Astrocyte (in vitro differentiated cells and primary cell): ENCODE results near the gene LDLRAD4. TPM values are rescaled to one million over a fixed set of nuclear protein-coding genes. Genes with fewer than 3 reads are reported as not detected.

Experiments used
- DNase-seq: peaks from one replicate; pipeline ENCODE4 v3.0.0-alpha.2; 2010; ENCODE audit warnings: low read depth
- FAIRE-seq: peaks from 2 replicates; lab custom pipeline; 2011; peaks lifted over from hg19 to GRCh38; lab: Jason Lieb, UNC
- H2AFZ ChIP-seq: 2 replicates; pipeline ENCODE4 v1.6.0; 2012; ENCODE audit warnings: low read depth, low read length, inconsistent platforms
- H3K27ac ChIP-seq: 2 replicates; pipeline ENCODE4 v1.5.1; 2011; ENCODE audit warnings: low read depth, low read length, inconsistent platforms
- H3K27me3 ChIP-seq: 2 replicates; pipeline ENCODE4 v1.6.0; 2011; ENCODE audit warnings: low read length, inconsistent platforms; ENCODE audit not compliant: insufficient read depth
- H3K36me3 ChIP-seq: 2 replicates; pipeline ENCODE4 v1.5.1; 2011; ENCODE audit warnings: low read length, inconsistent platforms; ENCODE audit not compliant: insufficient read depth
- H3K4me1 ChIP-seq: 2 replicates; pipeline ENCODE4 v1.5.1; 2011; ENCODE audit warnings: low read length, inconsistent platforms; ENCODE audit not compliant: insufficient read depth
- H3K4me2 ChIP-seq: 2 replicates; pipeline ENCODE4 v1.6.0; 2012; ENCODE audit warnings: low read length, inconsistent platforms
- H3K4me3 ChIP-seq: 2 replicates; pipeline ENCODE4 v1.5.1; 2011; ENCODE audit warnings: low read depth, mild to moderate bottlenecking, low read length, inconsistent platforms; ENCODE audit not compliant: insufficient read depth
- H3K79me2 ChIP-seq: 2 replicates; pipeline ENCODE4 v1.6.0; 2012; ENCODE audit warnings: mild to moderate bottlenecking, low read length, inconsistent platforms; ENCODE audit not compliant: insufficient read depth
- H3K9ac ChIP-seq: 2 replicates; pipeline ENCODE4 v1.6.0; 2012; ENCODE audit warnings: mild to moderate bottlenecking, low read length, inconsistent platforms
- H3K9me3 ChIP-seq: 2 replicates; pipeline ENCODE4 v1.5.1; 2012; ENCODE audit warnings: low read depth, mild to moderate bottlenecking, low read length, inconsistent platforms; ENCODE audit not compliant: insufficient read depth
- H4K20me1 ChIP-seq: 2 replicates; pipeline ENCODE4 v1.6.0; 2012; ENCODE audit warnings: low read length, inconsistent platforms; ENCODE audit not compliant: insufficient read depth
- H3K27ac Mint-ChIP-seq: one replicate; pipeline ENCODE4 v1.8.0; 2021; ENCODE audit warnings: mild to moderate bottlenecking, mixed read lengths; ENCODE audit not compliant: unreplicated experiment
- H3K27me3 Mint-ChIP-seq: one replicate; pipeline ENCODE4 v1.8.0; 2021; ENCODE audit warnings: low read depth, mixed read lengths; ENCODE audit not compliant: unreplicated experiment
- H3K36me3 Mint-ChIP-seq: one replicate; pipeline ENCODE4 v1.8.0; 2021; ENCODE audit warnings: low read depth, mixed read lengths; ENCODE audit not compliant: unreplicated experiment
- H3K4me1 Mint-ChIP-seq: one replicate; pipeline ENCODE4 v1.8.0; 2021; ENCODE audit warnings: low read depth, mixed read lengths; ENCODE audit not compliant: unreplicated experiment
- H3K4me3 Mint-ChIP-seq: one replicate; pipeline ENCODE4 v1.8.0; 2021; ENCODE audit warnings: mild to moderate bottlenecking, moderate library complexity, mixed read lengths; ENCODE audit not compliant: unreplicated experiment
- H3K9me3 Mint-ChIP-seq: one replicate; pipeline ENCODE4 v1.8.0; 2021; ENCODE audit warnings: mild to moderate bottlenecking, mixed read lengths; ENCODE audit not compliant: unreplicated experiment
- CTCF ChIP-seq: IDR thresholded peaks from 2 replicates; pipeline ENCODE4 v1.5.1; 2011; ENCODE audit warnings: low read depth, mild to moderate bottlenecking, inconsistent platforms, low read length, moderate library complexity; ENCODE audit not compliant: insufficient read depth
- EZH2 ChIP-seq: IDR thresholded peaks from 2 replicates; pipeline ENCODE4 v1.6.1; 2012; ENCODE audit warnings: mild to moderate bottlenecking, low read length, inconsistent platforms; ENCODE audit not compliant: insufficient read depth
- total RNA-seq: library from RNA; stranded (reverse); gene quantifications from 2 replicates; pipeline ENCODE4 v1.2.1, GENCODE V29; 2021

LDLRAD4 gene
- total RNA-seq, 1 donor from 2014 or later, result 26.0 TPM

GRCh38 chr18:13262839-13263691, 44.5 kb downstream of the LDLRAD4 start:
- Histone ChIP-seq H3K4me1 (peaks cover 15% of the 10 kb centered on the region), H3K27ac (no peak overlapping the region), H3K4me3 (no peak overlapping the region), H3K9ac (no peak overlapping the region), H2AFZ (no peak overlapping the region), H3K4me2 (no peak overlapping the region), H3K9me3 (no peaks in the 10 kb centered on the region), H4K20me1 (peaks cover 4% of the 10 kb centered on the region), H3K36me3 (no peaks in the 10 kb centered on the region), H3K79me2 (peaks cover 2% of the 10 kb centered on the region), H3K27me3 (no peaks in the 10 kb centered on the region)
- peak overlapping the region; percentile 26 for H3K27ac Mint-ChIP-seq
- H3K4me3 Mint-ChIP-seq, result no peak overlapping the region
- H3K27me3 Mint-ChIP-seq, result no peaks in the 10 kb centered on the region
- DNase-seq (no peak), FAIRE-seq (no peak)
- peaks cover 7% of the 10 kb centered on the region for H3K36me3 Mint-ChIP-seq
- peaks cover 64% of the 10 kb centered on the region for H3K4me1 Mint-ChIP-seq
- H3K9me3 Mint-ChIP-seq, result no peaks in the 10 kb centered on the region
- TF ChIP-seq CTCF, result no peak
- no peak for TF ChIP-seq EZH2

GRCh38 chr18:13264091-13265007, 45.8 kb downstream of the LDLRAD4 start:
- peaks cover 69% of the 10 kb centered on the region for H3K4me1 Mint-ChIP-seq
- Histone ChIP-seq H3K9me3 (no peaks in the 10 kb centered on the region), H3K27ac (no peak overlapping the region), H3K79me2 (peaks cover 2% of the 10 kb centered on the region), H4K20me1 (peaks cover 4% of the 10 kb centered on the region), H3K27me3 (no peaks in the 10 kb centered on the region), H3K9ac (no peak overlapping the region), H3K4me2 (no peak overlapping the region), H3K4me1 (peaks cover 28% of the 10 kb centered on the region), H3K4me3 (no peak overlapping the region), H3K36me3 (no peaks in the 10 kb centered on the region), H2AFZ (no peak overlapping the region)
- TF ChIP-seq CTCF (no peak), EZH2 (no peak)
- FAIRE-seq (no peak), DNase-seq (peak; percentile 44)
- no peak overlapping the region for H3K4me3 Mint-ChIP-seq
- H3K27me3 Mint-ChIP-seq, result no peaks in the 10 kb centered on the region
- H3K9me3 Mint-ChIP-seq, result no peaks in the 10 kb centered on the region
- H3K36me3 Mint-ChIP-seq, result peaks cover 7% of the 10 kb centered on the region
- no peak overlapping the region for H3K27ac Mint-ChIP-seq
